HG03460 (cell line): ENCODE results near the gene MDFIC.

Source experiments
- ATAC-seq: cut with Tn5 transposase; IDR thresholded peaks from one replicate; pipeline ENCODE4 v1.9.1; 2021; ENCODE audit not compliant: unreplicated experiment

MDFIC gene

GRCh38 chr7:114925434-114925833 is 3.5 kb downstream of the MDFIC start:
- ATAC-seq = no peak

- no peak for ATAC-seq
These were observed 6.2 kb downstream of the MDFIC start for GRCh38 chr7:114928060-114928459.

- no peak for ATAC-seq
These were observed 7.7 kb downstream of the MDFIC start for GRCh38 chr7:114929570-114929969.

GRCh38 chr7:114930107-114930661 is 8.3 kb downstream of the MDFIC start:
- ATAC-seq = no peak

- peak; percentile 42 for ATAC-seq
These were observed 9.1 kb downstream of the MDFIC start for GRCh38 chr7:114930829-114931655.

- ATAC-seq = peak; percentile 82
These were observed 9.7 kb downstream of the MDFIC start for GRCh38 chr7:114931656-114932011.

- ATAC-seq = no peak
These were observed 11.1 kb downstream of the MDFIC start for GRCh38 chr7:114932991-114933390.

- no peak for ATAC-seq
These were observed 11.8 kb downstream of the MDFIC start for GRCh38 chr7:114933658-114934057.

- no peak for ATAC-seq
These were observed 12.2 kb downstream of the MDFIC start for GRCh38 chr7:114934086-114934485.

- ATAC-seq = no peak
These were observed 12.8 kb downstream of the MDFIC start for GRCh38 chr7:114934713-114935112.

GRCh38 chr7:114936471-114936870 is 14.6 kb downstream of the MDFIC start:
- ATAC-seq = no peak

GRCh38 chr7:114937446-114937845 is 15.6 kb downstream of the MDFIC start:
- no peak for ATAC-seq

- ATAC-seq = no peak
These were observed 16.9 kb downstream of the MDFIC start for GRCh38 chr7:114938785-114939184.

GRCh38 chr7:114939484-114940097 is 17.7 kb downstream of the MDFIC start:
- no peak for ATAC-seq

- ATAC-seq = no peak
These were observed 18.3 kb downstream of the MDFIC start for GRCh38 chr7:114940220-114940619.

- no peak for ATAC-seq
These were observed 19.8 kb downstream of the MDFIC start for GRCh38 chr7:114941692-114942091.

GRCh38 chr7:114942446-114943175 is 20.7 kb downstream of the MDFIC start:
- ATAC-seq = peak; percentile 50

GRCh38 chr7:114943530-114943929 is 21.6 kb downstream of the MDFIC start:
- ATAC-seq = no peak

GRCh38 chr7:114943953-114944744 is 22.3 kb downstream of the MDFIC start:
- ATAC-seq = no peak

- ATAC-seq = no peak
These were observed 23.1 kb downstream of the MDFIC start for GRCh38 chr7:114944745-114945625.
